ENCODE data around the gene HK3. TPM values are rescaled to one million over a fixed set of nuclear protein-coding genes. Genes with fewer than 3 reads are reported as not detected.

The HK3 gene
- polyA plus RNA-seq, 1 donor from 2014 or later: 7.8 TPM

DNA sequence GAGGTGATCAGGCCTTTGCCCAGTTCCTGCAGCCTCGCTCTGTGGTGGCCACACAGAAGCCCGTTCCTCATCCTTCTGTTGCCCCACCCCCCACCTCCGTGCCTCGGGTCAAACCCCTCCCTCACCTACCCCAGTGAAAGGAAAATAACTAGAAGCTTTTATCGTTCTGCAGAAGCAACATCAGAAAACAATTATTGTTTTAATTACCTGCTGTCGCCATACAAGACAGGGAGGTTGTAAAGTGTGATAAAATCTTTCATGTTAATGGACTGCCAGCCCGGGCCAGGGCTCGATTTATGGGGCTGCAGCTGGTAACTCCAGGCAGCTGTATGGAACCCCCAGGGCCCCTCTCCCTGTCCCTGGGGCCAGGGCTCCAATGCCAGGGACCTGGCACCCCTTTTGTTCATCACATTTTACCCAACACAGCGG, 68.1 kb downstream of the HK3 start:
- no peaks in the 10 kb centered on the region for H3K9me3 ChIP-seq (ENCODE audit: low read length)
- H3K4me3 ChIP-seq (ENCODE audit: low read length): no peak overlapping the region
- no peak overlapping the region for H3K4me2 ChIP-seq (ENCODE audit: low read length)
- TF ChIP-seq MXI1 (conservative IDR thresholded peaks at IDR 0.05; ENCODE audit: poor library complexity, severe bottlenecking) (no peak), TAF1 (IDR thresholded peaks at IDR 0.05; ENCODE audit: low read depth) (no peak), SMC3 (conservative IDR thresholded peaks at IDR 0.05; ENCODE audit: poor library complexity) (no peak), POLR2AphosphoS5 (IDR thresholded peaks at IDR 0.05) (no peak), EZH2 (IDR thresholded peaks at IDR 0.05; ENCODE audit: borderline replicate concordance, insufficient read depth, low read length, poor library complexity, severe bottlenecking) (no peak), RAD21 (conservative IDR thresholded peaks at IDR 0.05) (no peak), EP300 (conservative IDR thresholded peaks at IDR 0.05; ENCODE audit: poor library complexity, severe bottlenecking) (no peak)
- TF ChIP-seq, protein P1, sequence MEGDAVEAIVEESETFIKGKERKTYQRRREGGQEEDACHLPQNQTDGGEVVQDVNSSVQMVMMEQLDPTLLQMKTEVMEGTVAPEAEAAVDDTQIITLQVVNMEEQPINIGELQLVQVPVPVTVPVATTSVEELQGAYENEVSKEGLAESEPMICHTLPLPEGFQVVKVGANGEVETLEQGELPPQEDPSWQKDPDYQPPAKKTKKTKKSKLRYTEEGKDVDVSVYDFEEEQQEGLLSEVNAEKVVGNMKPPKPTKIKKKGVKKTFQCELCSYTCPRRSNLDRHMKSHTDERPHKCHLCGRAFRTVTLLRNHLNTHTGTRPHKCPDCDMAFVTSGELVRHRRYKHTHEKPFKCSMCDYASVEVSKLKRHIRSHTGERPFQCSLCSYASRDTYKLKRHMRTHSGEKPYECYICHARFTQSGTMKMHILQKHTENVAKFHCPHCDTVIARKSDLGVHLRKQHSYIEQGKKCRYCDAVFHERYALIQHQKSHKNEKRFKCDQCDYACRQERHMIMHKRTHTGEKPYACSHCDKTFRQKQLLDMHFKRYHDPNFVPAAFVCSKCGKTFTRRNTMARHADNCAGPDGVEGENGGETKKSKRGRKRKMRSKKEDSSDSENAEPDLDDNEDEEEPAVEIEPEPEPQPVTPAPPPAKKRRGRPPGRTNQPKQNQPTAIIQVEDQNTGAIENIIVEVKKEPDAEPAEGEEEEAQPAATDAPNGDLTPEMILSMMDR (IDR thresholded peaks at IDR 0.05; ENCODE audit: poor library complexity, severe bottlenecking): no peak
- TF ChIP-seq, protein P2, sequence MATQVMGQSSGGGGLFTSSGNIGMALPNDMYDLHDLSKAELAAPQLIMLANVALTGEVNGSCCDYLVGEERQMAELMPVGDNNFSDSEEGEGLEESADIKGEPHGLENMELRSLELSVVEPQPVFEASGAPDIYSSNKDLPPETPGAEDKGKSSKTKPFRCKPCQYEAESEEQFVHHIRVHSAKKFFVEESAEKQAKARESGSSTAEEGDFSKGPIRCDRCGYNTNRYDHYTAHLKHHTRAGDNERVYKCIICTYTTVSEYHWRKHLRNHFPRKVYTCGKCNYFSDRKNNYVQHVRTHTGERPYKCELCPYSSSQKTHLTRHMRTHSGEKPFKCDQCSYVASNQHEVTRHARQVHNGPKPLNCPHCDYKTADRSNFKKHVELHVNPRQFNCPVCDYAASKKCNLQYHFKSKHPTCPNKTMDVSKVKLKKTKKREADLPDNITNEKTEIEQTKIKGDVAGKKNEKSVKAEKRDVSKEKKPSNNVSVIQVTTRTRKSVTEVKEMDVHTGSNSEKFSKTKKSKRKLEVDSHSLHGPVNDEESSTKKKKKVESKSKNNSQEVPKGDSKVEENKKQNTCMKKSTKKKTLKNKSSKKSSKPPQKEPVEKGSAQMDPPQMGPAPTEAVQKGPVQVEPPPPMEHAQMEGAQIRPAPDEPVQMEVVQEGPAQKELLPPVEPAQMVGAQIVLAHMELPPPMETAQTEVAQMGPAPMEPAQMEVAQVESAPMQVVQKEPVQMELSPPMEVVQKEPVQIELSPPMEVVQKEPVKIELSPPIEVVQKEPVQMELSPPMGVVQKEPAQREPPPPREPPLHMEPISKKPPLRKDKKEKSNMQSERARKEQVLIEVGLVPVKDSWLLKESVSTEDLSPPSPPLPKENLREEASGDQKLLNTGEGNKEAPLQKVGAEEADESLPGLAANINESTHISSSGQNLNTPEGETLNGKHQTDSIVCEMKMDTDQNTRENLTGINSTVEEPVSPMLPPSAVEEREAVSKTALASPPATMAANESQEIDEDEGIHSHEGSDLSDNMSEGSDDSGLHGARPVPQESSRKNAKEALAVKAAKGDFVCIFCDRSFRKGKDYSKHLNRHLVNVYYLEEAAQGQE (IDR thresholded peaks at IDR 0.05; ENCODE audit: borderline replicate concordance): no peak
- no peaks in the 10 kb centered on the region for H3K36me3 ChIP-seq (ENCODE audit: insufficient read depth, low read length)
- H2AFZ ChIP-seq (ENCODE audit: low read depth, low read length): no peak overlapping the region
- H3K79me2 ChIP-seq (replicated peaks; ENCODE audit: insufficient read depth, low read length): no peaks in the 10 kb centered on the region
- no peaks in the 10 kb centered on the region for H4K20me1 ChIP-seq (ENCODE audit: insufficient read depth)
- H3F3A ChIP-seq (ENCODE audit: insufficient read depth, low read length, poor library complexity, severe bottlenecking): no peaks in the 10 kb centered on the region
- no peak overlapping the region for H3K9ac ChIP-seq (ENCODE audit: low read length)
- no peaks in the 10 kb centered on the region for H3K27me3 ChIP-seq (ENCODE audit: insufficient read depth, low read depth, low read length)
- no peaks in the 10 kb centered on the region for H3K9me2 ChIP-seq (ENCODE audit: insufficient read depth, low read length)
- no peak overlapping the region for H3K27ac ChIP-seq (ENCODE audit: low read length)

Other genes with a start within 250 kb of the HK3 start
- gene UNC5A, start 88.8 kb downstream of the HK3 start, polyA plus RNA-seq: 2.7 and 3.8 TPM in 2 replicates
- gene UIMC1, start 107.4 kb upstream of the HK3 start, polyA plus RNA-seq: 56.4 and 74.0 TPM in 2 replicates
- gene ZNF346, start 123.3 kb upstream of the HK3 start, polyA plus RNA-seq: 40.1 and 46.7 TPM in 2 replicates
- gene FGFR4, start 187.6 kb upstream of the HK3 start, polyA plus RNA-seq: 10.3 and 14.8 TPM in 2 replicates
- 12.8 and 15.0 TPM in 2 replicates for gene NSD1, start 234.4 kb upstream of the HK3 start, polyA plus RNA-seq

All from neural cell (in vitro differentiated cells).